CD4-positive, alpha-beta T cell treated with Interleukin-6 for 4 hours (primary cell): ENCODE measurements around the gene GRPEL2.

Source experiments
- DNase-seq: peaks from one replicate; pipeline ENCODE4 v3.0.0-alpha.2; 2020; ENCODE audit warnings: mixed read lengths

The GRPEL2 gene

GRCh38 chr5:149320791-149321330 lies 24.4 kb upstream of the GRPEL2 start:
- no peak for DNase-seq

- no peak for DNase-seq
Observed at GRCh38 chr5:149322518-149322917, 22.8 kb upstream of the GRPEL2 start.

DNA sequence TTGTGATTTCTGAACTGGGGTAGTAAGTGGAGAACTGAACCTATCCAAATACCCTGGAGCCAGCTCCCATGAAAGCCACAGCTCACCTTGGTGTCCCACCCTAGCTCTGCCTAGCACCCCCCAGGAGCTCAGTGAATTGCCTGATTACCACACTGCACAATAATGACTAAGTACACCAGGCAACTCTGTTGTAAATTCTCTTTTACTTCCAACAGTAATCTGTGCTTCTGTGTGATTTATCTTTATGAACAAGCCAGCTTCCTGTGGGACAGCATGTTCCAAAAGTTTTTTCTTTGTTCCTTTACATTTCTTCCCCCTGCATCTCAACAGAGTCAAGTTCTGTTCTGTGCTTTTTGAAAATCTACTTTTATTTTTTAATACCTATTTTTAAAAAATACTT lies 22.1 kb upstream of the GRPEL2 start:
- DNase-seq = no peak

DNA sequence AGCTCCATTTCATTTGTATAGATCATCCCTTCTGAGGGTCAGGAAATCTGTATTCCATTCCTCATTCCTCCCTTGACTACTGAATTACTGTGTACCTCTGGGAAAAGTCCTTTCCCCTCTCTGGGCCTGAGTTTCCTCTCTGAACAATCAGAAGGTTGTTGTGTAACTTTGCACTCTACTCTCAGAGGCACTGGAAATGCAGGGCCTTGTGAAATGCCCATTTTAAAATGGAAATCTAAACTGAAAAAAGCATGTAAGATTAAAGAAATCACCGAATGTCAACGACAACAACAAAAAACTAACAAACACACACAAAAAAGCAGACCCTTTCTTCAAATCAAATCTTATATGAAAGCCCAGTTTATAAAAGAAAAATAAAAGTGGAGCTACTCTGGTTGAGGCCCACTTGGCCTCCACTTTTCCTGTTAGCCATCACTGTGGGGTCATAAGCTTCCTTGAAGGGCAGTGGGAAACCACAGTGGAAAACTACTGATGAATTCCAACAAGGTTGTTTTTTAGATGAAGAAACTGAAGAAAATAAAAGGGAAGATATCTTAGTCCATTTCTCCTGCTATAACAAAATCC lies 21.6 kb upstream of the GRPEL2 start:
- DNase-seq = no peak

DNA sequence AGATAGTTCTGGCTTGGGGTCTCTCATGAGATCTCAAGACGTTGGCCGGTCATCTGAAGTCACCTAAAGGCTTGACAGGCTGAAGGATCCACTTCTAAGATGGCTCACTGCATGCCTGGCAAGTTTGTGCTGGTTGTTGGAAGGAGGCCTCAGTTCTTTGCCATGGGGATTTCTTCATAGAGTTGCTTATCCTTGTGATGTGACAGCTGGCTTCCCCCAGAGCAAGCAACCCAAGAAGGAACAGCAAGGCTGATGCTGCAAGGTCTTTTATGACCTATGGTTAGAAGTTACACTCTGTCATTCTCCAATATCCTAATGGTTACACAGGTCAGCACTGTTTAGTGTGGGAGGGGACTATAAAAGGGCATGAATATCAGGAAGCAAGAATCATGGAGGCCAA lies 20.7 kb upstream of the GRPEL2 start:
- DNase-seq = no peak

DNA sequence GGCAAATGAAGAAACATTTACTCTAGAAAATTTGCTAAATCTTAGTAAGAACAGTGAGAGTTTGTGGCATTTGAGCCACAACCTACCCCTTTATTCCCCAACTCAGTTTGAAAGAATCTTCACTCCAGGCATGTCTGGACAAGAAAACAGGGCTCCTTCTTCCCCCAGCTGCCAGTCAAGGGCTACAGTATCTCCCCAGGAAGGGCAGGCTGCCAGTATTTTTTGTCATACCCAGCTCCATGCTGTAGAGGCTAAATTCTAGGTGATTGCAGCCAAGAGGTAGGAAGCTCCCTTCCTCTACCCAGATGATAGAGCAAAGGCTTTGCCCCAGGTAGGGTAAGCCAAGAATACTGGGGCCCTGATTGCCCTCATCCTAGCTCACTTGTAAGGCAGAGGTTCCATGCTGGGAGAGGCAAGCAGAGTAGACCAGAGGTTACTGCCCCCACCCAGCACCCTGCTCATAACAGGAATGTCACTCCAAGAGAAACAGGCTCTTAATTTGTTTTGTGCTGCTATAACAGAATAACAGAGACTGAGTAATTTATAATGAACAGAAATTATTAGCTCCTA lies 20.0 kb upstream of the GRPEL2 start:
- DNase-seq = no peak

- DNase-seq = no peak
Observed at GRCh38 chr5:149325894-149326293, 19.4 kb upstream of the GRPEL2 start.

DNA sequence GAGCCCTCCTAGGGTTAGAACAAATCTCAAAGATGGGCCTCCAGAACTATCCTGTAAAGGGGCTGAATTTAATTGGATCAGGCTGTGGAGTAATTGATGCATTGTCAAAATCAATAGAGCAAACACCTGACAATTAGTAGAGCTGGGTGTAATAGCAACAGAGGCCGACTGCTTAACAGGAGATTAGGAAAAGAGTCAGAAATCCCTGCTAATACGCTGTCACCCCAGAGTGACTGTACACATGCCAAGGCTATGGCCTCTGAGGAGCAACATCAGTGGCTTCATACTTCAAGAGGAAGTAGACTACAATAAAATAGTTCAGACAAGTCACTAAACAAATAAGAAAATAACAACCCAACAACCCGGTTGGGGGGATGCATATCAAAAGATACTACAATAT lies 18.7 kb upstream of the GRPEL2 start:
- no peak for DNase-seq

GRCh38 chr5:149328177-149328576 lies 17.1 kb upstream of the GRPEL2 start:
- no peak for DNase-seq

- no peak for DNase-seq
Observed at GRCh38 chr5:149333711-149334443, 11.4 kb upstream of the GRPEL2 start.

GRCh38 chr5:149337736-149338135 lies 7.6 kb upstream of the GRPEL2 start:
- no peak for DNase-seq

- no peak for DNase-seq
Observed at GRCh38 chr5:149338364-149338763, 6.9 kb upstream of the GRPEL2 start.

DNA sequence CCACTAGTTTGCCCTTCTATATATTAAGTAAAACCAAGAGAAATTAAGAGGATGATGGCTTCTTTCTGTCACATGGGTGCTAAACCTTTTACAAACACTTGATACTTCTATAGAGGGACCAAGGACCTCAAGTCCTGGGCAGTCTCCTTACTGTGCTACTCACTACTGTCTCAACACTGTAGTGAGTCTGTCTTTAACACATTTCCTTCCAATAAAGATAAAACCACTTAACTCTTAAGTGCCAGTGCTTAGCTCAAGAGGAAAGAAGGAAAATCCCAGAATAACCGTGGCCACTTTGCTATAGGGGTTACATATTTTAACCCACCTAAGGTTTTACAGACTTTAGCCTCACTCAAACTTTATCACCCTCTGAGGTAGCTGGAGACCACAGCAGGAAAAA lies 4.4 kb upstream of the GRPEL2 start:
- DNase-seq = no peak

DNA sequence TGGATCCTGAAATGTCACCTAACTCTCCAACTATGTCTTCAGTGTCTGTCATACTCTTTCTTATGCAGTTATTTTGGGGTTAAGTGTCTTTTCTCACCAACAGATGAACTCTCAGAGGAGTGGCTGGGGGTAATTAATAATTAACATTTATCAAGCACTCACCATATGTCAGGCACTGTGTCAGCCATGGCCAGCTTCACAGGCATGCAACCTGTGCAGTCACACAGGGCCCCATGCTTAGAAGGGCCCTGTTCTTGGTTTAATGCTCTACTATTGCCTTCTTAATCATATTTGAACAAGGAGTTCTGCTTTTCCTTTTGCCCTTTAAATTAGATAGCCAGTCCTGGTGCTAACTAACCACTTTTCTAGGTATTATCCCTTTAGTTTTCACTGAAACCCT lies 3.4 kb upstream of the GRPEL2 start:
- no peak for DNase-seq

- DNase-seq = no peak
Observed at GRCh38 chr5:149344151-149344550, 1.1 kb upstream of the GRPEL2 start.

GRCh38 chr5:149345892-149346222 lies 558 bp downstream of the GRPEL2 start:
- peak; percentile 24 for DNase-seq

GRCh38 chr5:149348518-149348917 lies 3.2 kb downstream of the GRPEL2 start:
- DNase-seq = no peak

- DNase-seq = no peak
Observed at GRCh38 chr5:149349382-149349781, 4.1 kb downstream of the GRPEL2 start.

- no peak for DNase-seq
Observed at GRCh38 chr5:149352169-149352568, 6.9 kb downstream of the GRPEL2 start.

- no peak for DNase-seq
Observed at GRCh38 chr5:149353911-149354310, 8.6 kb downstream of the GRPEL2 start.

DNA sequence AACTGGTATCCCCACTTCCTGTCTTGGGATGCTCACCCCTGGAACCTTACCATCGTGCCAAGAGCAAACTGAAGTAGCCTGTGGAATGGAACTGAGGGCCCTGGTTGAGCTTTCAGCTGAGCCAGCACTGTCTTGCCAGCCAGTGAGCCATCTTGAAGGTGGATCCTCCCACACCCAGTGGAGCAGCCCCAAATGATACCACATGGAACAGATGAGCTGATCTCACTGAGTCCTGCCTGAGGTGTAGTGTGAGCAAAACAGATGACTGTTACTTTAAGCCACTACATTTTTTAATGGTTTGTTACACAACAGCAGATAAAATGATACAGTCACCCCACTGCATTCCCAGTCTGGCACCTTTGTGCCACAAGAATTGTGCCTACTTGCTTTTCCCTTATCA lies 10.4 kb downstream of the GRPEL2 start:
- no peak for DNase-seq

- DNase-seq = no peak
Observed at GRCh38 chr5:149356391-149356790, 11.1 kb downstream of the GRPEL2 start.

DNA sequence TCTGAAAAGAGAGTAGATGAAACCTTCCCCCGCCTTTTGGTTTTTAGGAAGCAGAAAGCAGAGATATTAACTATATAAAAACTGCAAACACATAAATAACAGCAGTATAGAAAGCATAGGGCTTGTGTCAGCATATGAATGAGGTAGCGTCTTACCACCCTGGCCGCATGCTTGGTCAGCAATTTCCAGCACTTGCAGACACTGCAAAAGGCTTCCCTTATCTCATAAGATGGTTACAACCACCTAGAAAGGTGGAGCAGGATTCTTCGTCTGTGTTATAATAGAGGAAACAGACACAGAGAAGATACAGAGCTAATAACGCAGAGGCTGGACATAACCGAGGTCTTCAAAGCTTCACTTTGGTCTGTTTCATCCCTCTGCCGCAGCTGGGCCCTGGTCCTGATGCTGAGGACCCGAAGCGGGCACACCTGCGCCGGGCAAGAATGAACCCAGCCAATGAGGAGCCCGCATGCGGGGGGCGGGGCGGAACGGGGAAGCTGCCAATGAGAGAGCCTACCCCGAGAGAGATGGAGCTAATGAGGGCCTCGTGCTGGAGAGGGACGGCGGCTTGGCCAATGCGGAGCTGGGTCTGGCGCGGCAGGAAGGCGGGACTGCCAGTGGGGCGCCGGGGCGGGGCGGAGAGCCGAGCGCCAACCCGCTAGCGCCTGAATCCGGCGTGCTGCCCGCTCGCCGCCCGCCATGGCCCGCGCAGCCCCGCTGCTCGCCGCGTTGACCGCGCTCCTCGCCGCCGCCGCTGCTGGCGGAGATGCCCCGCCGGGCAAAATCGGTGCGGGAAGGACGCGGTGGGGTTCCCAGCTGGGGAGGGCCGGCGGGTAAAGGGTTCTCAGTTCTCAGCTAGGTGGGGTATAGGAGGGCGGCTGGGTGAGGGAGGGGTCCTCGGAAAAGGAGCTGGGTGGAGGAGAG lies 12.3 kb downstream of the GRPEL2 start, which contains the start of gene PCYOX1L:
PCYOX1L (plus strand) TSS at position 677 of the 924 bp plus-strand sequence; CDS start at position 700, 23 bp downstream.
- DNase-seq = peak; percentile 96
